ENCODE data around the gene CCT6A.
"Not testable (repeated sequence)": the region's sequence is repeated elsewhere in the genome, so short reads cannot be mapped to it uniquely, and the experiment has no call there.

Gene CCT6A

GRCh38 chr7:56083150-56083785 is 31.7 kb downstream of the CCT6A start:
- no peak for DNase-seq
- Histone ChIP-seq H3K27ac (no peak overlapping the region), H3K36me3 (peaks cover 11% of the 10 kb centered on the region), H3K9me3 (ENCODE audit: severe bottlenecking) (no peaks in the 10 kb centered on the region), H3K4me3 (ENCODE audit: low read depth, low read length) (no peak overlapping the region), H3K27me3 (ENCODE audit: insufficient read depth, low read depth, severe bottlenecking) (no peaks in the 10 kb centered on the region)
- TF ChIP-seq CTCF (IDR thresholded peaks at IDR 0.05; ENCODE audit: low read depth, low read length): no peak

GRCh38 chr7:56086761-56087160 is 35.2 kb downstream of the CCT6A start:
- Histone ChIP-seq H3K9me3 (ENCODE audit: severe bottlenecking) (no peaks in the 10 kb centered on the region), H3K27ac (no peak overlapping the region), H3K4me3 (ENCODE audit: low read depth, low read length) (no peak overlapping the region), H3K36me3 (peaks cover 2% of the 10 kb centered on the region; the same call in 1 of the 2 replicates), H3K27me3 (ENCODE audit: insufficient read depth, low read depth, severe bottlenecking) (no peaks in the 10 kb centered on the region)
- no peak for TF ChIP-seq CTCF (IDR thresholded peaks at IDR 0.05; ENCODE audit: low read depth, low read length)
- DNase-seq: no peak

GRCh38 chr7:56087445-56087844 is 35.9 kb downstream of the CCT6A start:
- Histone ChIP-seq H3K4me3 (ENCODE audit: low read depth, low read length) (no peak overlapping the region), H3K36me3 (peaks cover 2% of the 10 kb centered on the region; the same call in 1 of the 2 replicates), H3K27ac (no peak overlapping the region), H3K9me3 (ENCODE audit: severe bottlenecking) (no peaks in the 10 kb centered on the region), H3K27me3 (ENCODE audit: insufficient read depth, low read depth, severe bottlenecking) (no peaks in the 10 kb centered on the region)
- no peak for DNase-seq
- no peak for TF ChIP-seq CTCF (IDR thresholded peaks at IDR 0.05; ENCODE audit: low read depth, low read length)

- Histone ChIP-seq H3K27me3 (ENCODE audit: insufficient read depth, low read depth, severe bottlenecking) (no peaks in the 10 kb centered on the region), H3K4me3 (ENCODE audit: low read depth, low read length) (no peak overlapping the region), H3K9me3 (ENCODE audit: severe bottlenecking) (no peaks in the 10 kb centered on the region), H3K27ac (no peak overlapping the region), H3K36me3 (no peaks in the 10 kb centered on the region)
- no peak for TF ChIP-seq CTCF (IDR thresholded peaks at IDR 0.05; ENCODE audit: low read depth, low read length)
- DNase-seq: no peak
Observed at GRCh38 chr7:56091591-56091990, 40.0 kb downstream of the CCT6A start.

- H3K36me3 ChIP-seq; H3K4me3 ChIP-seq (ENCODE audit: low read depth, low read length); H3K27ac ChIP-seq; H3K27me3 ChIP-seq (ENCODE audit: insufficient read depth, low read depth, severe bottlenecking); DNase-seq; H3K9me3 ChIP-seq (ENCODE audit: severe bottlenecking): not testable (repeated sequence)
Observed at GRCh38 chr7:56092388-56092787, 40.8 kb downstream of the CCT6A start.

GRCh38 chr7:56092789-56093531 is 41.4 kb downstream of the CCT6A start, which contains the start of gene PHKG1:
Gene PHKG1, minus strand, starts transcription at chr7:56092952. Its CDS starts 4,011 bp downstream, at chr7:56088941.
- peak; percentile 52 for TF ChIP-seq CTCF (IDR thresholded peaks at IDR 0.05; ENCODE audit: low read depth, low read length)
- Histone ChIP-seq H3K4me3 (ENCODE audit: low read depth, low read length) (no peak within 1 kb of the TSS), H3K27me3 (ENCODE audit: insufficient read depth, low read depth, severe bottlenecking) (no peaks in the 10 kb centered on the region), H3K9me3 (ENCODE audit: severe bottlenecking) (no peaks in the 10 kb centered on the region), H3K27ac (no peak within 1 kb of the TSS), H3K36me3 (peaks cover 4% of the 10 kb centered on the region; the same call in 1 of the 2 replicates)
- DNase-seq: peak; percentile 35

All from WERI-Rb-1 (cell line).